ENCODE results near the gene KDM3A.

The KDM3A gene, protein sequence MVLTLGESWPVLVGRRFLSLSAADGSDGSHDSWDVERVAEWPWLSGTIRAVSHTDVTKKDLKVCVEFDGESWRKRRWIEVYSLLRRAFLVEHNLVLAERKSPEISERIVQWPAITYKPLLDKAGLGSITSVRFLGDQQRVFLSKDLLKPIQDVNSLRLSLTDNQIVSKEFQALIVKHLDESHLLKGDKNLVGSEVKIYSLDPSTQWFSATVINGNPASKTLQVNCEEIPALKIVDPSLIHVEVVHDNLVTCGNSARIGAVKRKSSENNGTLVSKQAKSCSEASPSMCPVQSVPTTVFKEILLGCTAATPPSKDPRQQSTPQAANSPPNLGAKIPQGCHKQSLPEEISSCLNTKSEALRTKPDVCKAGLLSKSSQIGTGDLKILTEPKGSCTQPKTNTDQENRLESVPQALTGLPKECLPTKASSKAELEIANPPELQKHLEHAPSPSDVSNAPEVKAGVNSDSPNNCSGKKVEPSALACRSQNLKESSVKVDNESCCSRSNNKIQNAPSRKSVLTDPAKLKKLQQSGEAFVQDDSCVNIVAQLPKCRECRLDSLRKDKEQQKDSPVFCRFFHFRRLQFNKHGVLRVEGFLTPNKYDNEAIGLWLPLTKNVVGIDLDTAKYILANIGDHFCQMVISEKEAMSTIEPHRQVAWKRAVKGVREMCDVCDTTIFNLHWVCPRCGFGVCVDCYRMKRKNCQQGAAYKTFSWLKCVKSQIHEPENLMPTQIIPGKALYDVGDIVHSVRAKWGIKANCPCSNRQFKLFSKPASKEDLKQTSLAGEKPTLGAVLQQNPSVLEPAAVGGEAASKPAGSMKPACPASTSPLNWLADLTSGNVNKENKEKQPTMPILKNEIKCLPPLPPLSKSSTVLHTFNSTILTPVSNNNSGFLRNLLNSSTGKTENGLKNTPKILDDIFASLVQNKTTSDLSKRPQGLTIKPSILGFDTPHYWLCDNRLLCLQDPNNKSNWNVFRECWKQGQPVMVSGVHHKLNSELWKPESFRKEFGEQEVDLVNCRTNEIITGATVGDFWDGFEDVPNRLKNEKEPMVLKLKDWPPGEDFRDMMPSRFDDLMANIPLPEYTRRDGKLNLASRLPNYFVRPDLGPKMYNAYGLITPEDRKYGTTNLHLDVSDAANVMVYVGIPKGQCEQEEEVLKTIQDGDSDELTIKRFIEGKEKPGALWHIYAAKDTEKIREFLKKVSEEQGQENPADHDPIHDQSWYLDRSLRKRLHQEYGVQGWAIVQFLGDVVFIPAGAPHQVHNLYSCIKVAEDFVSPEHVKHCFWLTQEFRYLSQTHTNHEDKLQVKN (N-terminal part only)

DNA sequence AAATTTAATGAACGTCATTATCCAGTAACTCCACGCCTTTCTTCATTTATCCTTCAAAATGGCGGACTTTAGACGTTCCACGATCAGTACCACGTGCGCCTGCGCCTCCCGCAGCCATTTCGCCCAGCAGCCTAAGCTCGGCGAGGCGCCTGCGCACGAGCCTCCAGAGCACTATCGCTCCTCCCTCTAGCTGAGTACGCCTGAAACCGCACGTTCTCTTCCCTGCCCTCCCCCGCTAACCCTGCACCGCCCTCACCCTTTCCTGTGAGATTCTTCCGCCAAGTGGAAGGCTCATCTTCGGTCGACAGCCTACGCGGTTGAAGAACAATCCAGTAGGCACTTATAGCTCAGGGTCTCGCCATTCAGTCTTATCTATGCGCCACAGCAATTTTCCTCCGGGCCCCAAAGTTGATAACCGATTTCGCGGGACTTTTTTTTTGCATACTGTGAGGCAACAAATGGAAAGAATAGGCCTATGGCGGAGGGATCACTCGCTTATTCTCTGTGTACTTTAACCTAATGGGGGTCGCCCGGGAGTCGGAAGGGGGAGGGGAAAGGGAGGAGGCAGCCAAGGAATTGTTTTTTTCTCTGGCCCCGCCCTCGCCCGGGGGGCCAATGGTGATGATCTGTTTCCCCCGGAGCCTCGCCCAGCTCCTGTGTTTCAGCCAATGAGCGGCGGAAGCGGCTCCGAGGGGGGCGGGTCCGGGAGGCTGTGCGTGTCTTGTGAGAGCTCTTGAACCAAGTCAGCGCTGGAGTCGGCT lies at the start of gene KDM3A:
Gene KDM3A, plus strand, starts transcription at position 741 of the 761 bp plus-strand sequence. CDS start 677 bp downstream, outside the sequence.
- DNase-seq: peak; percentile 99

DNA sequence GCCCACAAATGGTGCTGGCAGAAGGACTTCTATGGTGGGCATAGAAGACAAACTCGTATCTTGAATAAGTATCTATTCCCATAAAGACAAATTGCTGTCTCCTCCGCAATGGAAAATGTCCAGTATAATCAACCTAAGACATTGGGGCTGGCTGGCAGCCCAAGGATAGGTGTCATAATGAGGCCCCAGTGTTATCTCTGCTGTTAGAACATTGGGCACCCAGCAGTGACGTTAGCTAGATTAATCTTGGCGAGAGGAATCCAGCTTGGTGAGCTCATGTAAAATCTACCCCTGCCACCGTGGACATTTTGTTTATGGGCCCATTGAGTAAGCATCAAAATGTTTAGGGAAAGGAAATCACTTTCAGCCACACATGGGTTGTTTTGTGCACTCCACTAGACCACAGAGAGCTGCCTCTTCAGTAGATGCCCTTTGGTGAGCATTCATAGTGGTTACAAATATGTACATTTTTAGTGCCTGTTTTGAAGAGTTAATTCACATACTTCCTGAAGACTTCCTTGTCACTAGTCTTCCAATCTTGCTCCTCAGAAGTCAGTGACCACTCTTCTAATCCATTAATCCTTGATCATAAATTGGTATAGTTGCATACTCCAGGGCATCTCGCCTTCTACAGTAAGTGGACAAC lies 48.2 kb upstream of the KDM3A start:
- DNase-seq: no peak

DNA sequence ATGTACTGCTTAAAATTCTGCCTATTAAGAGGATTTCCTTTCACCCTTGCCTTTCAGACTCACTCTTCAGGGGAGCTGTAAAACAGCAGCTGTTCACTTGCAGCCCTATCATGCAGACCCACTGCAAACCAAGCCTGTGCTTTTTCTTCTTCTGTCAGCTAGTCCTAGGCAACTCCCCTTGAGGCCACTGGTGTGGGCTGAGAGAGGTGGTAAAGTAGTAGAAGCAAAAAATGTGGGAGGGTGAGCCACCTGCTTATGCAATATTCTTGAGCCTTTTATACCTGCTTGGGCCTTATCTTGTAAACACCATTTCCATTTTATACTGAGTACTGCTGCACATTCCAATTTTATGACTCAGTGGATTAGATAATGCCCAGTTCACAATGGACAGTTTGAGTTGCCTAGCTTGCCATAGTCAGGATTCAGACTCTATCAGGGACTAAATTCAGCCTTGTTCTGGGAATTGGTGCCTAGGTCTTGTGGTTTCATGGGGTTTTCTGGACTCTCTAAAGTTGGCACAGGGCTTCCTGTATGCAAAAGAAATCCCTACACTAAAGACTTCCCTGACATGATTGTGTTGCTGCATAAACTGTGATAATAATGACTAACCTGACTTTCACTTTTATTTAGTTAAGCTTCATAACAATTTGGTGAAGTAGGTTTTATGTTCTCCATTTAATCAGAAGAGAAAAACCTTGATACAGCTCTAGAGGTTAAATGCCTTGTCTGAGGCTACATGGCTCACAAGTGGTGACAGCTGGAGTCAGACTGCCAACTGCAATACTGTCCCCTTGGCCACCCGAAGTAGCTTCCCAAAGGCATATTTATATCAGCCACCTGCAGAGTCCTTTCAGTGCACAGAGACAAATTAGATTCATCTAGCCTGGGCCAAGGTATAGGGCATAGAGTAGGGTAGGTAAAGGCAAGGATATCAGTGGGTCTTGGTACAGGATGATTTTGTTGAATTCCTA lies 47.4 kb upstream of the KDM3A start:
- no peak for DNase-seq

DNA sequence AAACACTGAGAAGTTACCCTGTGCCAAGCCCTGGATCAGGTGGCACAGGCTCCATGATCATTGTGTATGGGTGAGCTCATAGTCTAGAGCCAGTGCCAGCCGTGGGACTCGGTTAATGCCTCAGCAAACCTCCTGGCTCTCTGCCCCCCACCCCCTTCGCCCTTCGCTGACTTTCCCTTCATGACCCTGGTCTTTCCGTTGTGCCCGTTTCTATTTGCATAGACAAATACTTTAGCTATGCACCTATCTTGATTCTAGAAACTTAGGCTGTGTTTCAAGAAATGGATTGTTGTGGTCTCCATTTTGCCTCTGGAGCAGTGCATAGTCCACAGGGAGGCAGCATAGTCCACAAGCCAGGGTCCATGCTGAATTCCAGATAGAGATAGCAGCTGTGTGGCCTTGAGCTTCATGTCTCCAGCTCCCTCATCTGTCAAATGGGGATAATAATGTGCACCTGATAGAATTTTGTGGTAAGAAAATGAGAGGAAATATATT lies 44.8 kb upstream of the KDM3A start:
- DNase-seq: no peak

DNA sequence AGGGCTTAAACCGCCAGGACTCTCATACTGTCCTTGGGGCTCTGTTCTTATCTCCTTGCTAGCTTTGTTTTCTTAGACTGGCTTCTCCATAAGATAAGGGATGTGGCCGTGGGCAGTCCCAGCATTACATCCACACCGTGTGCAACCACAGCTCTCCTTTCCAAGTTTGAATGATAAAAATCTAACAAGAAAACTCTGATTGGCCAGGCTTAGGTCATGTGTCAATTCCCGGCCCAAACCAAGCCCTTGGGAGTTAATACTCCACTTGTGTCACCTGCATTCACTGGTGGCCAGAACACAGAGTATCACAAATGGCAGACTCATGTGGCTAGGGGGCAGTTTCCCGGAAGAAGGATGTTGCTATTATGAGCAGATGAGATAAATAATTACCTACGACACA lies 43.2 kb upstream of the KDM3A start:
- no peak for DNase-seq

DNA sequence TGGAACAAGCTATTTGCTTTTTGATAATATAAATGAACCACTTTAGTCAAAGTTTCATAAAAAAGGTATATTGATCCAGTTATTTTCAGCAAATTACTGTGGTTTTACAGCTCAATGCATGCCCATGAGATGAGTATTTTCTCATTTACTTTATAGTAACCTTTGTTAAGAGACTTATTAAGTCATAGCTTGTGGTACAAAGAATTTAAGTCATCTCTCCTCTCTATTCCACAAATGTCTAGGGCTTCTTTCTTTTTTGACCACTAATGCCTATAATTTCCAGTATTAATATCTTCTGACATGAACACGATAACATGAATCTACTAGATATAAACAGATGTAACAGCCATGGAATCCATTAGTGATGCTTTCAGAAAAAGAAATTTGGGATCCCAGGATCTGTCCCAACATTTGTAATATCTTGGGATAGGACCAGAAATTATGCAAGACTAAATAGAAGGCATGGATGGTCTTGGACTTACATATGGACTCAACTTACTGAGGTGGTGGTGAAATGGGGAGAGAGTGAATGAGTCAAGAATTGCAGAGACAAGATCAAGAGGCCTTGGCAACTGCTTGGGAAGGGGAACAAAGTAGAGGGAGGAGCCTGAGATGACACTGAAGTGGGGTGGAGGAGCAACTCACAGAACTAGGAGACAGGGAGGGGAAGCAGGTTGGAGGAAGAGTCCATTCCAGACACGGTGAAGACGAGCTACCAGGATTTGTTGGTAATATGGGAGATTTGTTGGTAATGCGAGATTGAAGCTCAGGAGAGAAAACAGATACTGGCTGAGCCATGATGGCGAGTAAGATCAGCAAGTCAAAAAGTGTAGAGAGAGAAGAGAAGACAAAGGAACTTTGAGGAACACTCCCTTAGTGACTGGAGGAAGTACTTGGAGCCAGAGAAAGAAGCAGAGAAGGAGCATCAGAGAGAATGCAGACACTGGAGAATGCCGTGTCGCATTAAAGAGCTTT lies 42.4 kb upstream of the KDM3A start:
- DNase-seq: no peak

DNA sequence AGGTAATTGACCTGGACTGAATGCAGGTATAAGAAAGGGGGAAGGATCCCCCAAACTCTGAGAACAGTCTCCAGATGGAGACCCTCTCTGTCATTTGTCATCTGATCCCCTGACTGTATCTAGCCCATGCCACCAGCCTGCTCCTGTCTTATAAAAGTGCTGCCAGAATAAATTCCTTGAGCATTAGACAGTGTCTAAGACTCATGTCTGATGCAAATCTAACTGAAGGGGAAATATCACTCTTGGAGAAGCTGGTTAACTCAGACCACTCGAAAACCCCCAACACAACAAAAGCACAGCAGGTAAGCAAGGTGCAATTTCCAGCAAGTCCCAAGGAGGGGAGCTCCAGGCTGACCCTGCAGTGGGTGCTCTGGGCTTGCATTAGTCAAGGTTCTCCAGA lies 40.9 kb upstream of the KDM3A start:
- no peak for DNase-seq

DNA sequence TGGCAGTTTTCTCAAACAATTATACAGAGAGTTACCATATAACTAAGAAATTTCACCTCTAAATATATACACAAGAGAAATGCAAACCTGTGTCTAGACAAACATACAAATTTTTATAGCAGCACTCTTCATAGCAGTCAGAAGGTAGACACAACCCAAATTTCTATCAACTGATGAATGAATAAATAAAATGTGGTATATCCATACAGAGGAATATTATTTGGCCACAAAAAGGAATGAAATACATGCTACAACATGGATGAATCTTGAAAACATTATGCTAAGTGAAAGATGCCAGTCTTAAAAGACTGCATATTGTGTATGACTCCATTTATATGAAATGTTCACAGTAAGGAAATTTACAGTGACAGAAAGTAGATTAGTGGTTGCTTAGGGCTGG lies 30.6 kb upstream of the KDM3A start:
- no peak for DNase-seq

DNA sequence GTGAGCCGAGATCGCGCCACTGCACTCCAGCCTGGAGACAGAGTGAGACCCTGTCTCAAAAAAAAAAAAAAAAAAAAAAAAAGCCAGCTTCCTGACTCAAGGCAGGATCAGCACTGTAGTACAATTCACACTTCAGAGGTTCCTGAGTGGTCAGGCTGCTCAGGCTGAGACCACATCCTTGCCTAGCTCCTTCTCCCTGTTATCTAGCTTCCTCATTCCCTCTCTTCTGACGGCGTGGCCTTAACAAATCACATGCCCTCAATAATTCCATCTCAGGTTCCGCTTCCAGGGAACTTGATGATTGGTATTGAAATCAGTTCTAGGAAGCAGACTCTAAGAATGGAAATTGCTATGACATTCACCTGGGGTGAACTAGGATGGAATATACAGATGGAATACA lies 29.8 kb upstream of the KDM3A start:
- DNase-seq: no peak

DNA sequence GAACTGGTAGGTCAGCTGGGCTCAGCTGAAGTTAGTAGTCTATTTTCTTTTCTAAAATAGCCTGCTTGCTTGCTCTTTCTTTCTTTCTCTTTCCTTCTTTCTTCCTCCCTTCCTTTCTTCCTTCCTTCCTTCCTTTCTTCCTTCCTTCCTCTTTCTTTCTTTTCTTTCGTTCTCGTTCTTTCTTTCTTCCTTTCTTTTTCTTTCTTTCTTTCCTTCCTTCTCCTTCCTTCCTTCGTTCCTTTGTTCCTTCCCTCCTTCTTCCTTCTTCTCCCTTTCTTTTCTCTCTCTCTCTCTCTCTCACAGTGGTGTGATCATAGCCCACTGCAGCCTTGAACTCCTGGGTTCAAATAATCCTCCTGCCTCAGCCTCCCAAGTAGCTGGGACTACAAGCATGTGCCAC lies 29.2 kb upstream of the KDM3A start:
- no peak for DNase-seq

DNA sequence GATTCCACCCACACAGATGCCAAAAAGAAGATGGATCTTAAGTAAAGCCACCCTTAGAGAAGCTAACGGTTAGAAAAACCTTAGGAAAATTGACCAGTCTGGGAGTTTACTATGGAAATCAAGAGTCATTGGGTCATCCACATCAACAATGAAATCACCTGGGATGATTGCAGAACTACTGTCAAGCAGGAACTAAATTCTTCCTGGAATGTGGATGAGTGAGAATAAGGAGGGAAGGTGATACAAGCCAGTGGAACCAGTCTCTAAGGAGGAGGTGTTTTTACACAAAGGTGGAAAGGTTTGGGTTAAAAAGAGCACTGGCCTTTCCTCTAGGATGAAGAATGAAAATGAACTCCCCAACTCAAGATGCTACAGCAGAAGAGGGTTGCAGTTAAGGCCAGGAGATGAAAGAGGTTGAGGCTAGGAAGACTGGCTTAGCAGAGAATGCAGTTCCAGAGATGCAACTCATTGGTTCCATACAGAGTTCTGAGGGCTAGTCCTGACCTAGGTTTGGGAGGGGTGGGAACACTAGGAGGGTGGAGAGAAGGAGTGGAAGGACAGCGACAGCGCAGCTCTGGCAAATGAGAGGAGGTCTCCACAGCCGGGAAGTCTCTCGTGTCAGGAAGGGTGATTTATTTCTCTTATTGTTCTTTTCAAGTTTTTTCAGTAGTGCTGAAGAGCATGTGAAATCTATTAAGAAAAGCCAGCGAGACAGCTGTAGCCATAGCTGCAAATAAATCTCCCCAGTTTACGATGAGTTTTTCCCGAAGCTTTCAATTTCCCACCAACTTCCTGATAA lies 27.7 kb upstream of the KDM3A start:
- no peak for DNase-seq

DNA sequence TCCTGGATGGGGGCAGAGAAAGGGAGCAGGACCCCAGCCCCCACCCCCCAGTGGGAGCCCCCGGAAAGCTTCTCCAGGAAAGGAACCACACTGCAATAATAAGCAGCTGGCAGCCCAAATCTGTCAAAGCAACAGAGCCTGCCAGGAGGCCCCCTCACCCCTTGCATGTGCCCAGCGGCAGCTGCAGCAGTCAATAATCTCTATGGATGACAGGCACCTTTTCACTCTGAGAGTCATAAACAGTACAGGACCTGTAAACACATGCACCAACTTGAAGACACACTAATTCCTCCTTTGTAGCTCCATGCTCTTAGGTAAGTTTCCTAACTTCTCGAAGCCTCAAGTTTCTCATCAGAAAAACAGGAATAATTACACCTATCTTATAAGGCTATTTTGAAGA lies 26.2 kb upstream of the KDM3A start:
- no peak for DNase-seq

DNA sequence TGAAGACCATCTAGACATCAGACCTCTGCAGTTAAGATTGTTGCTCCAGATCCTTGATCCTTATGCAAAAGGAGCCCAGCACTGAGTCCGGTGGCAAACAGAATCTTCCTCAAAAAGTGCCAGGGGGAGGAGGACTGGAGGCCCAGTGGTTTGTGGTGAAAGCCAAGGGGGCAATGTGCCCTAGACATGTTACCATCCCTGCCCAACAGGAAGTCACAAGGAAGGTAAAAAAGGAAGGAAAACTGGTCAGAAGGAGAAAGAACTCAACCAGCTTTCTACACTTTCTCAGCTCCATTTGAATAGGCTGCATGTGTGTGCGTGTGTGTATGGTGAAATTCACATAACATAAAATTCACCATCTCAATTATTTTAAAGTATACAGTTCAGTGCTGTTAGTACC lies 25.0 kb upstream of the KDM3A start:
- DNase-seq: no peak

DNA sequence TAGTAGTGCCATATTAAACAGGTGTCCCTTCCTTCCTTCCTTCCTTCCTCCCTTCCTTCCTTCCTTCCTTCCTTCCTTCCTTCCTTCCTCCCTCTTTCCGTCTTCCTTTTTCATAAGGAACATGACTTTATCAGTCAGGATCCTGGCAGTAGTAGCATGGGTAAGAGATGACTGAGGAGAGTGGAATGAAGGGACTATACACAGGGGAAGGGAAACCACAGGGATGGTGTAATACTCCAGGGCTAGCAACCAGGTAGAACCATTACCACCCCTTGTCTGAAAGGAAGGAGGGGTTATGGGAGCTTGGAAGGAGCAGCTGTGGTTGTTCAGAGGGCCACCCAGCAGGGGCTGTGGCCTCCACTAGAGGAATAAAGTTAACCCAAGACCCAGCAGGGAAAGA lies 23.2 kb upstream of the KDM3A start:
- no peak for DNase-seq

DNA sequence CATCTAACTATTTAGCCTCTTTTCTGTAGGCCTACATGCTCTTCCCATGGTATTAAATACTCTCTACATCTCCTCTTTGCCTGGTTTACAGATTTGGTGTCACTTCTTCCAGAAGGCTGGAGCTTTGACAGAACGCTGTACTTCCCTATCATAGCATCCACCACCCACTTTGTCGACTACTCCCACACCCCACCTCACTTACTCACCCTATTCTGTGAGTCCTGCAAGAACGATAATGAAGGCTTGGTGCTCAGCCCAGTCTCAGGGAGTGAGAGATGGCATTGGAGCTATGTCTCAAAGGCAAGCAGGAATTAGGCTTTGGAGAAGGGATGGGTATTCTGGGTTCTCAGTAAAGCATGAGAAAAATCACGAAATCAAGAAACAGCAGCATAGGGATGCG lies 20.3 kb upstream of the KDM3A start:
- DNase-seq: no peak

DNA sequence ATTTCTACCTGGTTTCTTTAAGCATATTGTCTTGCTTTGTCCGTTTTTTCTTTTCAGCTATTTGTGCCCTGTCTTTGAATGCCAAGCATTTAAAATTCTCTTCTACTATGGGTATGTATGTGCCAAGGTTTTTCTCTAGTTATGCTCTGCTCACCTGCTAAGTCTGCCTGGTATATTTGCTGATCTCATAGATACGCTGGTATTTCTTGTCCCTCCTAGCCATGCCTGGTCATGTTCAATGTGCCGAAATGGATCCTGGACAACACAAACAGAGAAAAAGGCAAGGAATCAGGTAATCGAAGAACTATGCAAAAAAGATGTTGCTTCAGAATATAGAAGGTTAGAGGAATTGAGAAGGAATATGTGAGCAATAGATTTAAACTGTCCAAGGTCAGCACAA lies 14.9 kb upstream of the KDM3A start:
- DNase-seq: no peak

DNA sequence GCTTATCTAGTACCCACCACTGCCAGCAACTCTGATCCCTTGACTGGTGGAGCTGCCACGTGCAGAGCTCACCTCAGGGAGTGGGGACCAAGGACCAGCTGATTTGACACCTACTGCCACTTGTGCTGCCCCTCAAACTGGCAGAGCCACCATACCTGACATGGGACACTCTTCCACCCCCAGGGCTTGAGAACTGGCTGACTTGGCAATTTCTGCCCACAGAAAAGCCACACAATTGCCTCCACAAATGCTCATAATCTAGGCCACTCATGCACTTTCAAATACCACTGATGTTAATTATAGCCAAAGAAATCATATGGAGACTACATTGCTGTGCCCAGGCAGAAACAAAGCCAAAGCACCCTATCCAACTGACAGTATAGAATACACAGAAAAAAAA lies 11.8 kb upstream of the KDM3A start:
- no peak for DNase-seq

DNA sequence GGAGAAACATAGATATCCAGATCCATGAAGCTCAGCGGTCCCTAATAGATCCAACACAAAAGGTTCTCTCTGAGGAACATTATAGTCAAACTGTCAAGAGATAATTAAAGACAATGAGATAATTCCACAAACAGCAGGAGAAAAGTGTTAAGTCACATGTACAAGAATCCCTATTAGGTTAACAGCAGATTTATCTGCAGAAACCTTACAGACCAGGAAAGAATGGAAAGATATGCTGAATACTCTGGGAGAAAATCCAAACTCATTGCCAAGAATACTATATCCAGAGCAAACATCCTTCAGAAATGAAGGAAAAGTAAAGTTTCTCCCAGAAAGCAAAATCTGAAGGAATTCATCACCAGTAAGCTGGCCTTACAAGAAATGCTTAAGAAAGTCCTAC lies 10.8 kb upstream of the KDM3A start:
- no peak for DNase-seq

Measured in activated T-cell treated with anti-CD3 and anti-CD28 coated beads, Interleukin-2, amount 50 U/mL, for 48 hours (primary cell).